ENCODE measurements around the gene IFI16.
"Not testable (repeated sequence)": the region's sequence is repeated elsewhere in the genome, so short reads cannot be mapped to it uniquely, and the experiment has no call there.

Gene IFI16

DNA sequence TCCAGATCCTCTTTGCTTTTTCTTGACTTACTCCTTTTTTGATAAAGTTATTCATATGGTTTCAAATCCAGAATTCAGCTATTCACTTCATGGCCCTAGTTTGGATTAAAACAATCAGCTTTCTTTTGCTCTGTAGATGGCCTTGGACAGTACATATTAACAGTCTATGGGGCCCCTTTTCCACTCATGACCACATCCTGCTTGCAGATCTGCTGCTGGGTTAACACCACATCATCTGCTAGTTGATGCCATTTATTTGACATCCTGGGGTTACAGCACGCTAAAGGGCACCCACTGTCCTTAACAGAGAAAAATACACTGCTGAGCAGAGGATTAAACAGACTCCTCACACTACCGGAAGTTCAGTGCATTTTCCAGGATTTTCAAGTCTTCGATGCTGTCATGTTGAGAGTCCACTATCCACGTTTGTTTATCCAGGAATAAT lies 941 bp upstream of the IFI16 start:
- Histone ChIP-seq H3K9me2 (replicated peaks; ENCODE audit: low read depth, low read length) (no peaks in the 10 kb centered on the region), H3K79me2 (ENCODE audit: insufficient read depth, low read length) (peaks cover 41% of the 10 kb centered on the region), H3F3A (ENCODE audit: low read depth) (peaks cover 6% of the 10 kb centered on the region; the same call in 1 of the 2 replicates), H4K20me1 (ENCODE audit: insufficient read depth, low read length, poor library complexity, severe bottlenecking) (peaks cover 21% of the 10 kb centered on the region), H3K27me3 (ENCODE audit: insufficient read depth, low read length, poor library complexity, severe bottlenecking) (peaks cover 5% of the 10 kb centered on the region), H3K4me2 (ENCODE audit: low read depth, low read length, poor library complexity, severe bottlenecking) (peak overlapping the region; percentile 88), H3K9ac (ENCODE audit: low read depth, low read length, poor library complexity, severe bottlenecking) (peak overlapping the region; percentile 99), H3K36me3 (ENCODE audit: insufficient read depth, low read length) (no peaks in the 10 kb centered on the region), H3K4me3 (ENCODE audit: low read length, poor library complexity, severe bottlenecking) (peak overlapping the region; percentile 93), H3K9me3 (ENCODE audit: insufficient read depth, low read depth, low read length) (no peaks in the 10 kb centered on the region), H3K4me1 (ENCODE audit: insufficient read depth, low read length, poor library complexity, severe bottlenecking) (peaks cover 44% of the 10 kb centered on the region), H2AFZ (ENCODE audit: low read length) (no peak overlapping the region)
- TF ChIP-seq, protein P1, sequence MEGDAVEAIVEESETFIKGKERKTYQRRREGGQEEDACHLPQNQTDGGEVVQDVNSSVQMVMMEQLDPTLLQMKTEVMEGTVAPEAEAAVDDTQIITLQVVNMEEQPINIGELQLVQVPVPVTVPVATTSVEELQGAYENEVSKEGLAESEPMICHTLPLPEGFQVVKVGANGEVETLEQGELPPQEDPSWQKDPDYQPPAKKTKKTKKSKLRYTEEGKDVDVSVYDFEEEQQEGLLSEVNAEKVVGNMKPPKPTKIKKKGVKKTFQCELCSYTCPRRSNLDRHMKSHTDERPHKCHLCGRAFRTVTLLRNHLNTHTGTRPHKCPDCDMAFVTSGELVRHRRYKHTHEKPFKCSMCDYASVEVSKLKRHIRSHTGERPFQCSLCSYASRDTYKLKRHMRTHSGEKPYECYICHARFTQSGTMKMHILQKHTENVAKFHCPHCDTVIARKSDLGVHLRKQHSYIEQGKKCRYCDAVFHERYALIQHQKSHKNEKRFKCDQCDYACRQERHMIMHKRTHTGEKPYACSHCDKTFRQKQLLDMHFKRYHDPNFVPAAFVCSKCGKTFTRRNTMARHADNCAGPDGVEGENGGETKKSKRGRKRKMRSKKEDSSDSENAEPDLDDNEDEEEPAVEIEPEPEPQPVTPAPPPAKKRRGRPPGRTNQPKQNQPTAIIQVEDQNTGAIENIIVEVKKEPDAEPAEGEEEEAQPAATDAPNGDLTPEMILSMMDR (conservative IDR thresholded peaks at IDR 0.05; ENCODE audit: low read length): no peak
- TF ChIP-seq EZH2phosphoT487 (IDR thresholded peaks at IDR 0.05; ENCODE audit: borderline replicate concordance): no peak

DNA sequence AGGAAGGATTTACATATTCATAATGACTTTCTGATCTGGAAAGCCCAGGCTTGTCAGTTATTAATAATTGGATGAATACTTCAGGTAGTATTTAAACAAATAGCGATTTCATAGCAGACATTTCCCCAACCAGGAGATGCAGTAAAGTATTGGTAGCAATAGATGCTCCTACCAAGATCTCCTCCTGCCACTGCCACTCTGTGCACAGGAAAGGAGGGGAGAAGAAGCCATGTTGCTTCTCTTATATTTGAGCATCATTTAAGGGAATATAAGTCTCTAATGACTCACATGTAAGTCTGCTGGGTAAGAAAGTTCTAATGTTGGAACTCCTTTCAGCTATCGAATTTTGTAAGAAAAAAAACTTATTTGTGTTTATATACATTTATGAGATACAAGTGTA lies 420 bp upstream of the IFI16 start:
- Histone ChIP-seq H3F3A (ENCODE audit: low read depth) (peaks cover 6% of the 10 kb centered on the region; the same call in 1 of the 2 replicates), H3K4me2 (ENCODE audit: low read depth, low read length, poor library complexity, severe bottlenecking) (peak overlapping the region; percentile 88), H3K4me3 (ENCODE audit: low read length, poor library complexity, severe bottlenecking) (peak overlapping the region; percentile 93), H4K20me1 (ENCODE audit: insufficient read depth, low read length, poor library complexity, severe bottlenecking) (peaks cover 26% of the 10 kb centered on the region), H3K9ac (ENCODE audit: low read depth, low read length, poor library complexity, severe bottlenecking) (peak overlapping the region; percentile 99), H3K4me1 (ENCODE audit: insufficient read depth, low read length, poor library complexity, severe bottlenecking) (peaks cover 49% of the 10 kb centered on the region), H3K36me3 (ENCODE audit: insufficient read depth, low read length) (0 out of 2 replicates have a peak, but pooled peaks cover under 1% of the 10 kb centered on the region), H3K9me2 (replicated peaks; ENCODE audit: low read depth, low read length) (no peaks in the 10 kb centered on the region), H3K9me3 (ENCODE audit: insufficient read depth, low read depth, low read length) (no peaks in the 10 kb centered on the region), H3K79me2 (ENCODE audit: insufficient read depth, low read length) (peaks cover 46% of the 10 kb centered on the region), H2AFZ (ENCODE audit: low read length) (no peak overlapping the region; the same call in 1 of the 2 replicates), H3K27me3 (ENCODE audit: insufficient read depth, low read length, poor library complexity, severe bottlenecking) (peaks cover 5% of the 10 kb centered on the region)
- no peak for TF ChIP-seq EZH2phosphoT487 (IDR thresholded peaks at IDR 0.05; ENCODE audit: borderline replicate concordance)
- TF ChIP-seq, protein P1 (conservative IDR thresholded peaks at IDR 0.05; ENCODE audit: low read length): no peak

- Histone ChIP-seq H3K9ac (ENCODE audit: low read depth, low read length, poor library complexity, severe bottlenecking) (peak overlapping the region; percentile 99), H3K36me3 (ENCODE audit: insufficient read depth, low read length) (peaks cover 8% of the 10 kb centered on the region; the same call in 1 of the 2 replicates), H3F3A (ENCODE audit: low read depth) (peaks cover 12% of the 10 kb centered on the region; the same call in 1 of the 2 replicates), H3K9me3 (ENCODE audit: insufficient read depth, low read depth, low read length) (no peaks in the 10 kb centered on the region), H3K4me1 (ENCODE audit: insufficient read depth, low read length, poor library complexity, severe bottlenecking) (peaks cover 57% of the 10 kb centered on the region), H3K79me2 (ENCODE audit: insufficient read depth, low read length) (peaks cover 57% of the 10 kb centered on the region), H3K9me2 (replicated peaks; ENCODE audit: low read depth, low read length) (no peaks in the 10 kb centered on the region), H3K27me3 (ENCODE audit: insufficient read depth, low read length, poor library complexity, severe bottlenecking) (peaks cover 5% of the 10 kb centered on the region), H4K20me1 (ENCODE audit: insufficient read depth, low read length, poor library complexity, severe bottlenecking) (peaks cover 37% of the 10 kb centered on the region), H2AFZ (ENCODE audit: low read length) (no peak overlapping the region), H3K4me3 (ENCODE audit: low read length, poor library complexity, severe bottlenecking) (peak overlapping the region; percentile 93), H3K4me2 (ENCODE audit: low read depth, low read length, poor library complexity, severe bottlenecking) (peak overlapping the region; percentile 88)
- TF ChIP-seq, protein P1 (conservative IDR thresholded peaks at IDR 0.05; ENCODE audit: low read length): no peak
- no peak for TF ChIP-seq EZH2phosphoT487 (IDR thresholded peaks at IDR 0.05; ENCODE audit: borderline replicate concordance)
These were observed 684 bp downstream of the IFI16 start for GRCh38 chr1:159010391-159010790.

DNA sequence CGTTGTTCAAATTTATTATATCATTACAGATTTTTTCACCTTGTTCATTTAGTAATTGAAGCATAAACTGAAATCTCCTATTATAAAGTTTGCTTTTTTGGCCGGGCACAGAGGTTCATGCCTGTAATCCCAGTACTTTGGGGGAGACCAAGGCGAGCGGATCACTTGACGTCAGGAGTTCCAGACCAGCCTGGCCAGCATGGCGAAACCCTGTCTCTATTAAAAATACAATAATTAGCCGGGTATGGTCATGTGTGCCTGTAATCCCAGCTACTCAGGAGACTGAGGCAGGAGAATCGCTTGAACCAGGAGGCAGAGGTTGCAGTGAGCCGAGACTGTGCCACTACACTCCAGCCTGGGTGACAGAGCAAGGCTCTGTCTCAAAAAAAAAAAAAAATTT lies 1.3 kb downstream of the IFI16 start:
- Histone ChIP-seq H3K79me2 (ENCODE audit: insufficient read depth, low read length) (peaks cover 64% of the 10 kb centered on the region), H3F3A (ENCODE audit: low read depth) (peaks cover 12% of the 10 kb centered on the region; the same call in 1 of the 2 replicates)

More for the DNA sequence above, 1.3 kb downstream of the IFI16 start:
- not testable (repeated sequence) for H3K9me3 ChIP-seq (ENCODE audit: insufficient read depth, low read depth, low read length); H3K27me3 ChIP-seq (ENCODE audit: insufficient read depth, low read length, poor library complexity, severe bottlenecking); H3K9me2 ChIP-seq (replicated peaks; ENCODE audit: low read depth, low read length); H2AFZ ChIP-seq (ENCODE audit: low read length)
- Histone ChIP-seq H3K4me2 (ENCODE audit: low read depth, low read length, poor library complexity, severe bottlenecking) (peak overlapping the region; percentile 88), H4K20me1 (ENCODE audit: insufficient read depth, low read length, poor library complexity, severe bottlenecking) (peaks cover 41% of the 10 kb centered on the region), H3K36me3 (ENCODE audit: insufficient read depth, low read length) (peaks cover 12% of the 10 kb centered on the region), H3K9ac (ENCODE audit: low read depth, low read length, poor library complexity, severe bottlenecking) (peak overlapping the region; percentile 99), H3K4me3 (ENCODE audit: low read length, poor library complexity, severe bottlenecking) (peak overlapping the region; percentile 93), H3K4me1 (ENCODE audit: insufficient read depth, low read length, poor library complexity, severe bottlenecking) (peaks cover 57% of the 10 kb centered on the region)

Data from Loucy (cell line).